WTC11 (cell line): ENCODE results near the gene ANTKMT. TPM values are rescaled to one million over a fixed set of nuclear protein-coding genes. Genes with fewer than 3 reads are reported as not detected.

ENCODE experiments used
- ATAC-seq: fragments of 200-7000 bp; cut with Tn5 transposase; 2 replicates; pipeline ENCODE4 v1.10.0; 2021; ENCODE audit warnings: mild to moderate bottlenecking, moderate library complexity
- CTCF ChIA-PET: fragments of 300-600 bp; sonication (Branson Sonifier 250); formaldehyde crosslinking; loops from one replicate; lab custom pipeline; 2021; ENCODE audit warnings: antibody characterized with exemption; lab: Charles Lee
- POLR2A ChIA-PET: fragments of 350-600 bp; sonication (Branson Sonifier 250); formaldehyde crosslinking; loops from one replicate; lab custom pipeline; 2021; ENCODE audit warnings: antibody characterized with exemption; lab: Charles Lee
- DNase-seq: peaks from one replicate; pipeline ENCODE4 v3.0.0; 2021; ENCODE audit warnings: low spot score
- H3K27ac Mint-ChIP-seq: 2 replicates; pipeline ENCODE4 v1.8.0; 2021; ENCODE audit warnings: mixed read lengths
- H3K27me3 Mint-ChIP-seq: 2 replicates; pipeline ENCODE4 v1.8.0; 2021; ENCODE audit warnings: low read depth, mild to moderate bottlenecking, moderate library complexity, mixed read lengths
- H3K36me3 Mint-ChIP-seq: 2 replicates; pipeline ENCODE4 v1.8.0; 2021; ENCODE audit warnings: mixed read lengths
- H3K4me1 Mint-ChIP-seq: 2 replicates; pipeline ENCODE4 v1.8.0; 2022; ENCODE audit warnings: mixed read lengths
- H3K4me3 Mint-ChIP-seq: 2 replicates; pipeline ENCODE4 v1.8.0; 2021; ENCODE audit warnings: mild to moderate bottlenecking, moderate library complexity, mixed read lengths
- H3K9me3 Mint-ChIP-seq: 2 replicates; pipeline ENCODE4 v1.8.0; 2021; ENCODE audit warnings: mixed read lengths
- ARID4B ChIP-seq: sonication (generic); formaldehyde crosslinking; IDR thresholded peaks from 2 replicates; pipeline ENCODE4 v1.8.0; 2023; ENCODE audit warnings: missing genetic modification reagents, mild to moderate bottlenecking, borderline replicate concordance
- CREB1 ChIP-seq: sonication (generic); formaldehyde crosslinking; IDR thresholded peaks from 2 replicates; pipeline ENCODE4 v1.8.0; 2023; ENCODE audit warnings: mild to moderate bottlenecking, missing genetic modification reagents
- E2F1 ChIP-seq: sonication (generic); formaldehyde crosslinking; IDR thresholded peaks from 2 replicates; pipeline ENCODE4 v1.8.0; 2022; ENCODE audit warnings: mild to moderate bottlenecking, missing genetic modification reagents
- ERG ChIP-seq: fragments of 250-450 bp; sonication (Bioruptor Pico); IDR thresholded peaks from 2 replicates; pipeline ENCODE4 v1.8.0; 2021; ENCODE audit warnings: mild to moderate bottlenecking
- FOXP1 ChIP-seq: sonication (generic); formaldehyde crosslinking; IDR thresholded peaks from 2 replicates; pipeline ENCODE4 v1.8.0; 2022; ENCODE audit warnings: missing genetic modification reagents, mild to moderate bottlenecking, moderate library complexity, borderline replicate concordance
- HMGXB4 ChIP-seq: sonication (generic); formaldehyde crosslinking; IDR thresholded peaks from 2 replicates; pipeline ENCODE4 v1.8.1; 2023; ENCODE audit warnings: mild to moderate bottlenecking, moderate library complexity, missing genetic modification reagents
- MAX ChIP-seq: sonication (generic); formaldehyde crosslinking; IDR thresholded peaks from 2 replicates; pipeline ENCODE4 v1.8.0; 2022; ENCODE audit warnings: mild to moderate bottlenecking, missing genetic modification reagents
- SP1 ChIP-seq: sonication (generic); formaldehyde crosslinking; conservative IDR thresholded peaks from 2 replicates; pipeline ENCODE4 v1.8.1; 2022; ENCODE audit warnings: missing genetic modification reagents
- TEAD1 ChIP-seq: sonication (generic); formaldehyde crosslinking; IDR thresholded peaks from 2 replicates; pipeline ENCODE4 v1.8.0; 2022; ENCODE audit warnings: mild to moderate bottlenecking, missing genetic modification reagents
- USF1 ChIP-seq: sonication (generic); formaldehyde crosslinking; IDR thresholded peaks from 2 replicates; pipeline ENCODE4 v1.8.0; 2022; ENCODE audit warnings: mild to moderate bottlenecking, missing genetic modification reagents
- ZBTB21 ChIP-seq: sonication (generic); formaldehyde crosslinking; IDR thresholded peaks from 2 replicates; pipeline ENCODE4 v1.8.1; 2023; ENCODE audit warnings: mild to moderate bottlenecking, missing genetic modification reagents, borderline replicate concordance
- ZNF219 ChIP-seq: sonication (generic); formaldehyde crosslinking; IDR thresholded peaks from 2 replicates; pipeline ENCODE4 v1.8.0; 2023; ENCODE audit warnings: missing genetic modification reagents, mild to moderate bottlenecking, borderline replicate concordance
- ZNF512 ChIP-seq: sonication (generic); formaldehyde crosslinking; IDR thresholded peaks from 2 replicates; pipeline ENCODE4 v1.8.1; 2022; ENCODE audit warnings: missing genetic modification reagents, borderline replicate concordance
- total RNA-seq: library from RNA; stranded (reverse); gene quantifications from 3 replicates; pipeline ENCODE4 v1.2.3, GENCODE V29; 2021

ANTKMT gene
- total RNA-seq, 1 experiment from 2014 or later, result 40.6 TPM

GRCh38 chr16:728131-728889 lies 7.4 kb downstream of the ANTKMT start:
- peak; percentile 77 for DNase-seq
- peak; percentile 10 for ATAC-seq
- CTCF ChIA-PET, result interaction anchor here (0.6 to 6.9 kb wide), 16 partner anchors 9 to 417 kb away, joined by 3 to 90 read pairs (median 4); partner anchors contain the start of genes CHTF18, CIAO3, GNG13 and METRN
- POLR2A ChIA-PET, result interaction anchor here (0.6 to 1.2 kb wide), 3 partner anchors 9 to 66 kb away, joined by 3 read pairs; no protein-coding TSS in a partner anchor
- H3K27ac Mint-ChIP-seq, result no peak overlapping the region
- no peaks in the 10 kb centered on the region for H3K9me3 Mint-ChIP-seq
- no peaks in the 10 kb centered on the region for H3K4me1 Mint-ChIP-seq
- peak overlapping the region; percentile 64 for H3K4me3 Mint-ChIP-seq
- TF ChIP-seq ZNF219 (CRISPR knock-in tag) (0 out of 2 replicates have a peak, but pooled peaks have one; percentile 47), MAX (CRISPR knock-in tag) (peak; percentile 83; the same call in 1 of the 2 replicates), E2F1 (CRISPR knock-in tag) (0 out of 2 replicates have a peak, but pooled peaks have one; percentile 8), ARID4B (no peak), ERG (no peak), HMGXB4 (peak; percentile 73), USF1 (CRISPR knock-in tag) (peak; percentile 66; the same call in 1 of the 2 replicates), TEAD1 (CRISPR knock-in tag) (peak; percentile 59; the same call in 1 of the 2 replicates), SP1 (CRISPR knock-in tag) (peak; percentile 39), CREB1 (CRISPR knock-in tag) (no peak)
- peaks cover 2% of the 10 kb centered on the region; the same call in 1 of the 2 replicates for H3K27me3 Mint-ChIP-seq
- H3K36me3 Mint-ChIP-seq, result no peaks in the 10 kb centered on the region; the same call in 1 of the 2 replicates

GRCh38 chr16:728890-729744 lies 8.2 kb downstream of the ANTKMT start:
- TF ChIP-seq FOXP1 (CRISPR knock-in tag) (0 out of 2 replicates have a peak, but pooled peaks have one; percentile 19), ZNF512 (CRISPR knock-in tag) (no peak), ZBTB21 (0 out of 2 replicates have a peak, but pooled peaks have one; percentile 25)
- ChIA-PET POLR2A (interaction anchor here (1.0 to 1.4 kb wide), 3 partner anchors 8 to 60 kb away, joined by 3 to 6 read pairs (median 3); partner anchors contain the start of genes ANTKMT and CHTF18), CTCF (interaction anchor here (0.7 to 6.9 kb wide), 8 partner anchors 8 to 416 kb away, joined by 3 to 90 read pairs (median 5); partner anchors contain the start of genes ANTKMT, CIAO3 and METRN)
- ATAC-seq (no peak), DNase-seq (no peak)
- Mint-ChIP-seq H3K27ac (no peak overlapping the region), H3K4me3 (peak overlapping the region; percentile 64), H3K4me1 (no peaks in the 10 kb centered on the region), H3K36me3 (no peaks in the 10 kb centered on the region; the same call in 1 of the 2 replicates), H3K27me3 (peaks cover 2% of the 10 kb centered on the region; the same call in 1 of the 2 replicates), H3K9me3 (no peaks in the 10 kb centered on the region)
